Stimulated activated CD4-positive, alpha-beta T cell treated with anti-CD3 and anti-CD28 coated beads, Interleukin-12 subunit alpha, Interleukin-12 subunit beta, amount 100 ng/mL, for 48 hours (primary cell): Measurements from ENCODE around the gene LRRC28.

Experiments
- DNase-seq, 3 donors: peaks; one replicate each; pipeline ENCODE4 v3.0.0-alpha.2; 2020; ENCODE audit warnings: low read depth in 2 of 3, low spot score in 1 of 3

LRRC28 gene

DNA sequence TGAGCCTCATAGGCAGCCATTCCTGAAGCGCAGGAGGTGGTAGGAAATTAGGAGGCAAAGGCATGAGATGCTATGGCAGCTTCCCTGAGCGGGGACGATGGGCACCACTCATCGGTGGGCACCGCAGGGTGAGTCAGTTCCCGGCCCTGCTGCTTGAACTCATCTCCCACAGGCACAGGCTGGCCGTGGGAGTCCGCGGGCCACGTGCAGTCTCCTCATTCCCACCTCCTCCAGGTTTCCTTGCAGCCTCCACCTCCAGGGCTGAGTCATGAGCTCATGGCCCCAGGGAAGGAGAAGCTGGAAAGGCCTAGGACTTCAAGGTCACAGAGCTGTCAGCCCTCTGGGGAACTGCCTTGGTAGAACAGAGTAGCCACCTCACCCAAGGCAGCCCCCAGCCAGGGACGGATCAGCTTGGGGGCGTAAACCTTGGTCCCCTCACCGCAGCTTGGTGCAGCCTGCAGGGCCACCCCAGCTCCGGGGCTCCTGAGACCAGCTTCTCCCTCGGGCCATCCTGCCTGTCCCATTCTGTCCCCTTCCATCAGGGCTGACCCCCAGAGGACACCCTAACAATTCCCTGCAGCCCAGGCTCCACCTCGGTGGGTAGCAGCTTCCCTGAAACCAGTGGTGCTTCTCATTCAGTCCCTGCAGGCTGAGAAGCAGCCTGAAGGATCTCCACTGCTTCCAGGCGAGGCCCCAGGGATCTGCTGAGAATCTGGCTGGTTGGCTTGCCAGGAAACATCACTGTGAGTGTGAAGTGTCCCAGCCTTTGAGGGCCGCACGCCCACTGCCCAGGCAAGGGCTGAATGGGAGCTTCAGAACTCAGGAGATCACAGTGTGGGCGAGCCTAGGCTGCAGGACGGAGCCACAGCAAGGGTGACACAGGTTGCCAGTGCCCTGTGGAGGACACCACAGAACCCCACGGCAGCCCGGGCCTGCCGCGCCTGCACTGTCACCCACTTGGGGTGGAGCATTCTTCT is 163.8 kb downstream of the LRRC28 start:
- DNase-seq: no peak

DNA sequence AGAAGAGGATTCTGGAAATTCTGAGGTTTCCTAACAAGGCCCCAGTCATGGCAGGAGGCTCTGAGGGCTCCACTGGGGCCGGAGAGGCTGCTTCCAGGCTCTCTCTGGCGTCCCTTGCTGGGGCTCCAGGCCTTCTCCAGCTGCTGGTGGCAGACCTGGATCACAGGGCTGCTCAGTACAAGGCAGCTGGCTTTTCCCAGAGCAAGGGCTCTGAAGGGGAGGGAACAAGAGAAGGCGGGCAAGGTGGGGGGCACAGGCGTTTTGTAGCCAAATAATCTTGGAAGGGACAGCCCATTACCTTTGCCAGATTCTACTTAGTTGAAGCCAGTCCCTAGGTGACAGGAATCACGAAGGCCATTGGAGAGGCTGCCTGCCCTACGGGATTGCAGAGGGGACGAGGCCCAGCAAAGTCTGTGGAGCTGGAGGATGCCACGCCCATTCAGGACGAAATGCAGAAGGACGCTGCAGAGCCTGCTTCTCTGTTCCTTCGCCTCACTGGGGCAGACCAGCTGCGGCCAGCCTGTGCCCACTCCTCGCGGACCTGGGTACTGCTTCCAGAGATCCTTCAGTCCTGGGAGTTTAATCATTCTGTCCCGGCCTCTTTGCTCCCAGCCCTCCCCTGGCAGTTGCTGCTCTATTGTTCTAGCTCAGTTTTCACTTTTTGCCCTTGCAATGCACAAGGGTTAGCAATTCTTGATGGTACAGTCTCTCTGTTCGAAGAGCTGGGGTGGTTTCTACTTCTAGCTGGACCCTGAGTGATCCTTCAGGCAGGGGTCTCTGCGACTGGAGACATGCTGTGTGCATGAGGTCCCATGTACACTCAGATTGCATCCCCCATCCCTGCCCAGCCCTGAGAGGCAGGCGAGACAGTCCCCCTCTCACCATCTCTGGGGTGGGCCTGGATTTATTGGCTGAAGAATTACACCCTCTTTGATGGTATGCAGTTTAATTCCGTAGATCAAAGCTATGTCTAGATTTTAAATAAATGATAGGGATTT is 165.2 kb downstream of the LRRC28 start:
- no peak for DNase-seq

- DNase-seq: no peak
These were observed 169.9 kb downstream of the LRRC28 start for GRCh38 chr15:99421172-99421656.

DNA sequence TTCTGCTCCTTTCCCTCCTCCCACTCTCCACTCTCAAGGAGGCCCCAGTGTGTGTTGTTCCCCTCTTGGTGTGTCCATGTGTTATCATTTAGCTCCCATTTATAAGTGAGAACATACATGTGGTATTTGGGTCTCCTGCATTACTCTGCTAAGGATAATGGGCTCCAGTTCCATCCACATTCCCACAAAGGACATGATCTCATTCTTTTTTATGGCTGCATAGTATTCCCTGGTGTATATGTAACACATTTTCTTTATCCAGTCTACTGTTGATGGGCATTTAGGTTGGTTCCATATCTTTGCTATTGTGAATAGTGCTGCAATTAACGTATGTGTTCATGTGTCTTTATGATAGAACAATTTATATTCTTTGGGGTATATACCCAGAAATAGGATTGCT is 170.5 kb downstream of the LRRC28 start:
- DNase-seq: no peak

- no peak for DNase-seq
These were observed 172.2 kb downstream of the LRRC28 start for GRCh38 chr15:99423186-99424130.

DNA sequence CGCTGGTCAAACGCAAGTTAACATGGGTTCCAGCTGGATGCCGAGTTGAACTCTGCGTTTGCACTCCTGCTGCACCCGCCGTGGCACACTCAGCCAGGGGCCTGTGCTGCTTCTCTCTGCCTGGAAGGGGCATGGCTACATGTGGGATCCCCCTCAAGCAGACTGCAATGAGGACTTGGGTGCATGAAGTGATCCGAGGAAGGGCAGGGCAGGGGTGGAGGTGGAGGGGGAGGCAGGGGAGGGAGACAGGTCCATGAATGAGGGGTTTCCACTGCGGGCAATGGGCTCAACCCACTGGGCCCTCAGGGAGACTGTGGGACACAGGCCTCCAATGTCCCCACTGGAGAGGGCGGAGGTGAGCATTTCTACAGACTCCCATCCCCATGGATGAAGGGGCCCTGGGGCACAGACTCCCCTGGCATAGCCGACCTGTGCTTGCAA is 172.9 kb downstream of the LRRC28 start:
- DNase-seq: no peak

- peak; percentile 41 to 50 (median 43) for DNase-seq
These were observed 173.8 kb downstream of the LRRC28 start for GRCh38 chr15:99424978-99425656.

GRCh38 chr15:99425657-99426301 is 174.5 kb downstream of the LRRC28 start:
- DNase-seq: no peak

DNA sequence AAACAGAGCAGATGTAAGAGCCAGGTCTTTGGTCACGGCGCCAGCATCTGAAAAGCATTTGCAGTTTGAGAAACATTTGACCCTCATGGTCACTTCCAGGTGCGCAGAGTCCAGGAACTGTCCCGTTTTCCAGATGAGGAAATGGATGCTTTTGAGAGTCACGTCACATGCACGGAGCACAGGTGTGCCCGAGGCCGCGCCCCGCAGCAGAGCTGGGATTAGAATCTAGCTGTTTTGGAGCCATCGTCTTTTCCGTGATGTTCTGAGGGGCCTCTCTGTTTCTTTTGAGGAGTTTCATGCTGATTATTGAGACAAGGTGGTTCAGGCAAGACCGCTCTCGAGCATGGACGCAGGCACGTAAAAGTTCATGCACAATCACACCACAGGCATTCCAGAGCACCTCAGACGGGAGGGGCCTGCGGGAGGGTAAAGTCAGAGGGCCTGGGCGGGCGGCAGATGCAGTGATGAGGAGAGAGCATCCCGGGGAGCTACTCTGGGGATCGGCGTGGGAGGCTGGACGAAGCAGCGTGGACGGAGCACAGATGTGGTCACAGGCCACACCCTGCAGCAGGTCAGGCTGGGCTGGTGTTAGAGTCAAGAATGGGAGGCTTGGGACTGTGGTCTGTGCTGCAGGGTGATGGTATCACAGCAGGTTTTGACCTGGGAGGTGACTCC is 175.3 kb downstream of the LRRC28 start:
- no peak for DNase-seq

DNA sequence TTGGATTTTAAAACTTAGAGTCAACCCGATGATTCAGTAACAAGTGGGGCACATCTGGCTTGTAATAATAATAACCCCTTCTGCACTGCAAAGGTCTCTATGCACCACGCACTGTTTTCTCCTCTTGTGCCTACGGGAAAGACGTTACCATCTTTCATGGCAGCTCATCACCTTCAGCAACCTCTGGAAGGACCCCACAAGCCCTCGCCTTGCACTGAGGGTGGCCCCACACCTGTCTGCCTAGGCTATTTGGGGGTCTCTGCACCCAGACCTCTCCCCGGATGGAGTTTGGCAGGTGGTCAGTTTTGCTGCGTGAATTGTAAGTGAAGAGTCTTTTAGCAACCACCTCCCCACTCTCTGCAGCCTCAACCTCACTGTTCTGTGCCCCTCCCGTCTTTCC is 175.9 kb downstream of the LRRC28 start:
- DNase-seq: no peak

DNA sequence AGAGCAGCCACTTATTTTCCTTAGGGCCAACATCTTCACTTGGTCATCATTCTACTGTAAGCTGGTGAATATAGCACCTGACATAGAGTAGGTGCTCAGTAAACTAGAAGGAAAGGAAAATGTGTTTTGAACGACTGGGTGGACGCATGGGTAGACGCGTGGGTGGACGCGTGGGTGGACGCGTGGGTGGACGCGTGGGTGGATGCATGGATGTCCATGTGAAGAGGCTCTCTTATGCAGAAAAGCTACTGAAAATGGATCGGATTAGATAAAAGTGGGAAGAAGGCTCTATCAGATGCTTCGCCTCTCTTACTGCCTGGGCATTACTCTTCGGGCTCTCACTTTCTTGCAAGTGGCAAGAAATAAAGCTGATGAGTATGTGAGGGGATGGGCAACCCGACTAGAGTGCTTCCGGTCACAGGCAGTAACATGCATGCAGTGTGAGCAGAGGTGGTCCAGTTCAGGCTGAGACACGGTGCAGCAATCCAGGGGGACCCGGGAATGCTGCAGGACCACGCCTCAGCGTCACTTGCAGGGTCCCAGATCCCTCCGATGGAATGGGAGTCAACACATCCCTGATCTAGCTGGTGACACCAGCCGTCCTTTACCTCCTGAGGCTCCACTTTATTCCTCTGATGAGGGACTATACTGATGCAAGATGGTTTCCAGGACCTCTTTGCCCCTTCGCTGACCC is 176.5 kb downstream of the LRRC28 start:
- DNase-seq: no peak

GRCh38 chr15:99429681-99430081 is 178.4 kb downstream of the LRRC28 start:
- DNase-seq: no peak

DNA sequence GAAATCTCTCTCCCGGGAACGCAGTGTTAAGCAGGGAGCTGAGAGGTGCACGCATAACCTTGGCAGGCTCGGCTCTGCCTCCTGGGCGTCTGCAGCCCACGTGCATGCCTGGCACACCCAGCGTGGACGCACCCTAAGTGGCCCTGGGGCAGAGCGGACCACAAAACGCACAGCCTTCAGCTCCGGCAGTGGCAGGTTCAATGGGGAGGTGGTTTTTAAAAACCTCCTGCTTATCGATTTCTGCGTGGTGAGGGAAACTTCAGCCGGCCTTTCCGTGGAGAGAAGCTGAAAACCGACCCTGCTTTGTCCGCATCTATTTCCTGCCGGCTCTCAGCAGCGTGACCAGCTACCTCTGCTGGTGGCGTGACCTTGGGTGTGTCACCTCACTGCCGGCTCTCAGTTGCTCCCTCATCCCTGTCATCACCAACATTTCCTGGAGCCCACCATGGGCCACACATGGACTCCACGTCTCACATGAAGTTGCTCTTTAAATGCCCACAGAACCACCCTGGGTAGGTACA is 179.7 kb downstream of the LRRC28 start:
- DNase-seq: no peak

DNA sequence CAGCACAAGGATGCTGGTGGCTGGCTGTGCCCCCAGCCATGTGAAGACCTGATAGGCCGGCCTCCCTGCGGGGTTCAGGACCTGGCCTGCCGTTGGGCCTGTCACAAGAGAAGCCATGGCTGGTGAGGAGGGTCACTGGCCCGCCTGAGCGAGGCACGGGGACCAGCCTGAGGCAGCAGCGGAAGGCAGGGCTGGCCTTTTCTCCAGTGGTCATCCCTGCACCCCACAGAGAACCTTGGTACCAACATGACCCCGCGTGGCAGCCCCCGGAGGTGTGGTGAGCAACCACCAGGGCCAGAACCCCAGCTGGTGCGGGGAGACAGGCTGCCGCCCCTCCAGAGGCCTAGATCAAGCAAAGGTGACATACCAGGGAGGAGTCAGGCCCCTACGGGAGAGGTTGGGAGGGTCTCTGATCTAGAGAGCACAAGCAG is 180.4 kb downstream of the LRRC28 start:
- no peak for DNase-seq

- DNase-seq: no peak
These were observed 181.2 kb downstream of the LRRC28 start for GRCh38 chr15:99432271-99433025.

- no peak for DNase-seq
These were observed 181.9 kb downstream of the LRRC28 start for GRCh38 chr15:99433026-99433756.
